ENCODE results near the gene LUC7L2. TPM values are rescaled to one million over a fixed set of nuclear protein-coding genes. Genes with fewer than 3 reads are reported as not detected.
A peak's percentile ranks its signal among the peaks of the same experiment; 100 is the strongest.

LUC7L2 gene, protein sequence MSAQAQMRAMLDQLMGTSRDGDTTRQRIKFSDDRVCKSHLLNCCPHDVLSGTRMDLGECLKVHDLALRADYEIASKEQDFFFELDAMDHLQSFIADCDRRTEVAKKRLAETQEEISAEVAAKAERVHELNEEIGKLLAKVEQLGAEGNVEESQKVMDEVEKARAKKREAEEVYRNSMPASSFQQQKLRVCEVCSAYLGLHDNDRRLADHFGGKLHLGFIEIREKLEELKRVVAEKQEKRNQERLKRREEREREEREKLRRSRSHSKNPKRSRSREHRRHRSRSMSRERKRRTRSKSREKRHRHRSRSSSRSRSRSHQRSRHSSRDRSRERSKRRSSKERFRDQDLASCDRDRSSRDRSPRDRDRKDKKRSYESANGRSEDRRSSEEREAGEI
- total RNA-seq (2022) (74.2 and 75.8 TPM in 2 replicates), Bru-seq, nascent RNA (percentile 92 among the genes with signal in this experiment), BruChase-seq, experiment 1, labeled RNA remaining after a 2-hour chase (percentile 98 among the genes with signal in this experiment), BruChase-seq, experiment 2, labeled RNA remaining after a 6-hour chase (percentile 97 among the genes with signal in this experiment)
- long read RNA-seq, transcript LUC7L2-202 (10 exons, 2,645 nt): major isoform, 210 of 277 reads
- long read RNA-seq, partial matches to known transcripts: 45 of 277 reads
- long read RNA-seq, other reads (novel, unspliced or antisense): 22 of 277 reads

DNA sequence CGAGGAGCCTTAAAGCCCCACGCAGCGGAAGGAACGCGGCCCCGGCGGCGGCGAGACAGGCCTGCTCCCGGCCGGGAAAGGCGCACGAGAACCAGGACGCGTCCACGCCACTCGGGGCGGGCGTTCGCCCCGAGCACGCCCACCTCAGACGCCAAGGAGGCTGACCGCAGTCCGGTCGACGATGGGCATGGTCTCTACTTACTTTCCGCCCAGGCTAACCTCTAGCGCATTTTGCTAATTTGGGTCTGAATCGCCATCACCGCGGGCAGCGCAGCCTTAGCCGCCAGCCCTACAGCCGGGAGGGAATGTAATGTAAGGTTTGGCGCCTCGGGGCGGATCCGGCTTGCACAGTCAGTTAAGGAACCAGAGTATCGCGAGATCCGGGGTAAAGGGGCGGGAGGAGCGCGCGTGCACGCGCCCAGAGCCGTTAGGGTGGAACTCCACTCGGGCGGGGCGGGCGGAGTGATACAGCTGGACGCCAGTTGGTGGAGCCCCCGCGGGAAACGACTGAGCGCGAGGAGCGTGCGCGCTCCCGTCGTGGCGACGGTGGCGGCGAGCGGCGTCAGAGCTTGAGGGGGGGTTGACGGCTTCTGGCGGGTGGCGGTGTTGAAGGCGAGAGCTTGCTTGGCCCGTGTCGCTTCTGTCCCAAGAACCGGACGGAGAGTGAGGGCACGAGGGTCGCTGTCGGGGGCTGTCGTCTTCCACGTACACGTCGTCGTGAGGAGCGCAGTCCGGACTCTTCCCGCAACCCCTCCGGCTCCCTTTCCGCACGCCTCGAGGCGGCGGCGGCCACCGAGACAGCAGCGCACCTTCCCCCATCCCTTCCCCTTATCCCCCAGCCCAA lies at the start of gene LUC7L2:
LUC7L2 (plus strand) TSS at position 529 of the 844 bp plus-strand sequence. CDS start 368 bp downstream, outside the sequence.
- H3K27me3 Mint-ChIP-seq (ENCODE audit: insufficient read depth, unreplicated experiment): no peaks in the 10 kb centered on the region
- H3K27ac Mint-ChIP-seq (ENCODE audit: unreplicated experiment): peak within 1 kb of the TSS; percentile 98
- Histone ChIP-seq H3K27me3 (replicated peaks; ENCODE audit: control insufficient read depth, insufficient read depth, low read length) (no peaks in the 10 kb centered on the region), H3K9me3 (no peaks in the 10 kb centered on the region), H3K36me3 (ENCODE audit: control insufficient read depth, insufficient read depth, low read length) (no peaks in the 10 kb centered on the region), H3K4me1 (no peaks in the 10 kb centered on the region), H3K4me3 (ENCODE audit: low read depth, low read length) (peak within 1 kb of the TSS; percentile 100)
- DNase-seq: peak; percentile 99
- peak within 1 kb of the TSS; percentile 99 for H3K4me3 Mint-ChIP-seq (ENCODE audit: unreplicated experiment)
- peaks cover 45% of the 10 kb centered on the region for H3K36me3 Mint-ChIP-seq (ENCODE audit: insufficient read depth, unreplicated experiment)
- intact Hi-C loops (cut with micrococcal nuclease; ENCODE audit: unreplicated experiment): loop anchor here (1.0 to 5.0 kb wide), 5 partner anchors 19 to 252 kb away; partner anchors contain the start of genes UBN2 and ZC3HAV1
- TF ChIP-seq, protein P1, sequence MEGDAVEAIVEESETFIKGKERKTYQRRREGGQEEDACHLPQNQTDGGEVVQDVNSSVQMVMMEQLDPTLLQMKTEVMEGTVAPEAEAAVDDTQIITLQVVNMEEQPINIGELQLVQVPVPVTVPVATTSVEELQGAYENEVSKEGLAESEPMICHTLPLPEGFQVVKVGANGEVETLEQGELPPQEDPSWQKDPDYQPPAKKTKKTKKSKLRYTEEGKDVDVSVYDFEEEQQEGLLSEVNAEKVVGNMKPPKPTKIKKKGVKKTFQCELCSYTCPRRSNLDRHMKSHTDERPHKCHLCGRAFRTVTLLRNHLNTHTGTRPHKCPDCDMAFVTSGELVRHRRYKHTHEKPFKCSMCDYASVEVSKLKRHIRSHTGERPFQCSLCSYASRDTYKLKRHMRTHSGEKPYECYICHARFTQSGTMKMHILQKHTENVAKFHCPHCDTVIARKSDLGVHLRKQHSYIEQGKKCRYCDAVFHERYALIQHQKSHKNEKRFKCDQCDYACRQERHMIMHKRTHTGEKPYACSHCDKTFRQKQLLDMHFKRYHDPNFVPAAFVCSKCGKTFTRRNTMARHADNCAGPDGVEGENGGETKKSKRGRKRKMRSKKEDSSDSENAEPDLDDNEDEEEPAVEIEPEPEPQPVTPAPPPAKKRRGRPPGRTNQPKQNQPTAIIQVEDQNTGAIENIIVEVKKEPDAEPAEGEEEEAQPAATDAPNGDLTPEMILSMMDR (IDR thresholded peaks at IDR 0.05; ENCODE audit: insufficient read depth in 1 of 2, low read depth in 1 of 2, low read length in 1 of 2, severe bottlenecking in 1 of 2, unreplicated experiment in 1 of 2): peak in 1 of 2 experiments; percentile 5
- ChIA-PET CTCF (interaction anchor here (0.6 to 1.0 kb wide), 3 partner anchors 16 to 63 kb away, joined by 3 to 6 read pairs (median 3); no protein-coding TSS in a partner anchor), POLR2A (interaction anchor here (0.5 to 1.1 kb wide), 14 partner anchors 14 to 1367 kb away, joined by 3 to 12 read pairs (median 4); partner anchors contain the start of gene KLRG2)
- BruUV-seq (replicated peaks): no TSS peak
- H3K9me3 Mint-ChIP-seq (ENCODE audit: unreplicated experiment): no peaks in the 10 kb centered on the region
- H3K4me1 Mint-ChIP-seq (ENCODE audit: low read depth, unreplicated experiment): peaks cover 7% of the 10 kb centered on the region

DNA sequence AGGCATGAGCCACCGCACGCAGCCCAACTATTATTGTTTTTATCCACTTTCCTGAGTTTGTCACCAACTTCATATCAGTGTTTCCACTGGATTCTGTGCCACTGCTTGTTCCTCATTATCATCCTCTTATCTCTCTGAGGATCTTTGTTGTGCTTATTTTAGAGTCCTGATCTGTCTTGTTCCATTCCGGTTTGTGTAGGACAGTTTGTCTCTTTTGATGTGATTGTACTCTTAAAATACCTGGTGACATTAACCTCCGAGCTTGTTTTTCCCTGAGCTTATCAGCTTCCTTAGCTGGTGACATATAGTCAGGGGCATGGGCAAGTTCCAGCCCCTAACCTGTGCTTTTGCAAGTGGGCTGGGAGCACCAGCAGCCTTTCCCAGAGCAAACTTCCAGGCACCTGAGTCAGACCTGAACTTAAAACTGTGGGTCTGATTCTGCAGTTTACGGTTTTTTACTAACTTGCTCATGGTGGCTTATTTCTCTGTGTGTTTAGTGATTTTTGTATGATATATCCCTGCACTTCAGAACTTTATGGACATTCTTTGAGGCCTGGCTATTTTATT lies 41.7 kb upstream of the LUC7L2 start:
- H3K9me3 Mint-ChIP-seq (ENCODE audit: unreplicated experiment): no peaks in the 10 kb centered on the region
- no peak for DNase-seq
- TF ChIP-seq, protein P1 (IDR thresholded peaks at IDR 0.05; ENCODE audit: insufficient read depth in 1 of 2, low read depth in 1 of 2, low read length in 1 of 2, severe bottlenecking in 1 of 2, unreplicated experiment in 1 of 2): no peak
- Histone ChIP-seq H3K9me3 (no peaks in the 10 kb centered on the region), H3K4me3 (ENCODE audit: low read depth, low read length) (no peak overlapping the region), H3K4me1 (peaks cover 16% of the 10 kb centered on the region), H3K36me3 (ENCODE audit: control insufficient read depth, insufficient read depth, low read length) (no peaks in the 10 kb centered on the region), H3K27me3 (replicated peaks; ENCODE audit: control insufficient read depth, insufficient read depth, low read length) (no peaks in the 10 kb centered on the region)
- no peaks in the 10 kb centered on the region for H3K27me3 Mint-ChIP-seq (ENCODE audit: insufficient read depth, unreplicated experiment)
- H3K4me1 Mint-ChIP-seq (ENCODE audit: low read depth, unreplicated experiment): peaks cover 16% of the 10 kb centered on the region
- no peak overlapping the region for H3K4me3 Mint-ChIP-seq (ENCODE audit: unreplicated experiment)
- intact Hi-C loops (cut with micrococcal nuclease; ENCODE audit: unreplicated experiment): loop anchor here (2.0 kb wide), 1 partner anchor 43 kb away; no protein-coding TSS in a partner anchor
- BruUV-seq (replicated peaks): no TSS peak
- ChIA-PET CTCF (interaction anchor here (0.6 kb wide), 1 partner anchor 30 kb away, joined by 3 read pairs; no protein-coding TSS in a partner anchor), POLR2A (no interaction called here)
- peaks cover 5% of the 10 kb centered on the region for H3K36me3 Mint-ChIP-seq (ENCODE audit: insufficient read depth, unreplicated experiment)
- H3K27ac Mint-ChIP-seq (ENCODE audit: unreplicated experiment): no peak overlapping the region

All from Caco-2 (cell line).